GM12878 (cell line): ENCODE results near the gene RPS6KA4. TPM values are rescaled to one million over a fixed set of nuclear protein-coding genes. Genes with fewer than 3 reads are reported as not detected.

Experiments
- ATAC-seq: fragments of 200-7000 bp; cut with Tn5 transposase; 3 replicates; pipeline ENCODE4 v1.9.1; 2020; ENCODE audit warnings: mild to moderate bottlenecking, moderate library complexity
- BruUV-seq: library from RNA; stranded (reverse); fragments of 400-500 nt; replicated peaks from 2 replicates; lab custom pipeline; 2021; lab: Mats Ljungman, UMichigan
- CTCF ChIA-PET: fragments of 300-600 bp; sonication (Branson Sonifier 250); formaldehyde crosslinking; extraction: SDS; loops from one replicate; lab custom pipeline; 2021; ENCODE audit warnings: inconsistent platforms; lab: Yijun Ruan, JAX
- POLR2A ChIA-PET: fragments of 350-600 bp; formaldehyde crosslinking; extraction: SDS; loops from one replicate; lab custom pipeline; 2021; ENCODE audit warnings: inconsistent platforms; lab: Charles Lee
- RAD21 ChIA-PET: fragments of 300-600 bp; sonication (Branson Sonifier 250); formaldehyde crosslinking; loops from one replicate; lab custom pipeline; 2023; ENCODE audit warnings: antibody characterized with exemption; ENCODE audit not compliant: unreplicated experiment; lab: Charles Lee
- SMC1A ChIA-PET: fragments of 300-600 bp; sonication (Branson Sonifier 250); formaldehyde crosslinking; loops from one replicate; lab custom pipeline; 2023; ENCODE audit not compliant: unreplicated experiment, uncharacterized antibody; lab: Charles Lee
- DNase-seq: peaks from one replicate; pipeline ENCODE4 v3.0.0-alpha.2; 2011; ENCODE audit warnings: low read depth, low spot score
- FAIRE-seq: peaks from 3 replicates; lab custom pipeline; 2011; peaks lifted over from hg19 to GRCh38; lab: Jason Lieb, UNC
- H2AFZ ChIP-seq: 2 replicates; pipeline ENCODE4 v1.6.0; 2011; ENCODE audit warnings: low read depth, low read length, control low read depth; ENCODE audit not compliant: control insufficient read depth
- H3K27ac ChIP-seq: 2 replicates; pipeline ENCODE4 v1.5.1; 2011; ENCODE audit warnings: control low read depth; ENCODE audit not compliant: control insufficient read depth, insufficient read depth
- H3K27me3 ChIP-seq, 2 experiments: replicated peaks in 1 of 2; 2 replicates each; pipeline versions ENCODE4 v1.6.0 to v1.6.1; 2011; ENCODE audit warnings: low read length in 1 of 2; ENCODE audit not compliant: control insufficient read depth in 2 of 2, insufficient read depth in 2 of 2
- H3K36me3 ChIP-seq, 2 experiments: 2 replicates each; pipeline ENCODE4 v1.5.1; 2011; ENCODE audit warnings: low read length in 1 of 2; ENCODE audit not compliant: control insufficient read depth in 2 of 2, insufficient read depth in 2 of 2
- H3K4me1 ChIP-seq: 2 replicates; pipeline ENCODE4 v1.6.1; 2011; ENCODE audit warnings: mild to moderate bottlenecking, low read length, moderate library complexity, mixed read lengths; ENCODE audit not compliant: control insufficient read depth, insufficient read depth
- H3K4me2 ChIP-seq: 2 replicates; pipeline ENCODE4 v1.6.0; 2011; ENCODE audit warnings: control low read depth; ENCODE audit not compliant: control insufficient read depth, insufficient read depth
- H3K4me3 ChIP-seq: fragments of 200-600 bp; sonication (generic); 2 replicates; pipeline ENCODE4 v1.5.1; 2016
- H3K79me2 ChIP-seq: 2 replicates; pipeline ENCODE4 v1.6.0; 2011; ENCODE audit warnings: low read length; ENCODE audit not compliant: control insufficient read depth, insufficient read depth
- H3K9ac ChIP-seq: 2 replicates; pipeline ENCODE4 v1.8.0; 2011; ENCODE audit warnings: low read length, control low read depth, mixed read lengths; ENCODE audit not compliant: control insufficient read depth, insufficient read depth
- H3K9me3 ChIP-seq: replicated peaks from 3 replicates; pipeline ENCODE4 v1.5.1; 2011; ENCODE audit warnings: mild to moderate bottlenecking, low read length; ENCODE audit not compliant: control insufficient read depth, insufficient read depth
- H4K20me1 ChIP-seq: 2 replicates; pipeline ENCODE4 v1.6.0; 2011; ENCODE audit not compliant: control insufficient read depth, insufficient read depth
- JUNB ChIP-seq: IDR thresholded peaks from 2 replicates; pipeline ENCODE4 v1.6.1; 2016; ENCODE audit warnings: antibody characterized with exemption, mild to moderate bottlenecking
- NR2F1 ChIP-seq: fragments of 450-650 bp; conservative IDR thresholded peaks from 2 replicates; pipeline ENCODE4 v1.6.1; 2017; ENCODE audit warnings: mild to moderate bottlenecking
- PML ChIP-seq: IDR thresholded peaks from 2 replicates; pipeline ENCODE4 v1.6.1; 2012; ENCODE audit warnings: low read length, inconsistent platforms
- PRDM15 ChIP-seq: fragments of 450-650 bp; formaldehyde crosslinking; IDR thresholded peaks from 2 replicates; pipeline ENCODE4 v1.4.0; 2020; ENCODE audit warnings: mild to moderate bottlenecking, moderate library complexity
- SUZ12 ChIP-seq: fragments of 200-600 bp; sonication (generic); IDR thresholded peaks from one replicate; pipeline ENCODE4 v1.6.1; 2018; ENCODE audit warnings: antibody characterized with exemption, mild to moderate bottlenecking; ENCODE audit not compliant: unreplicated experiment
- WGBS: methylation state at CpG from one replicate; pipeline ENCODE4 v1.1.6; 2016; ENCODE audit warnings: low lambda C conversion rate; ENCODE audit not compliant: insufficient replicate concordance, insufficient coverage; ENCODE audit errors: missing lambda C conversion rate; 5-methylcytosine and 5-hydroxymethylcytosine counted together
- in situ Hi-C: fragments of 300-500 bp; cut with MboI; formaldehyde crosslinking; loops from 9 replicates; pipeline ENCODE4 v1.14.3; 2018; ENCODE audit warnings: mixed read lengths
- intact Hi-C: fragments of 100-400 bp; cut with micrococcal nuclease; formaldehyde crosslinking; loops from one replicate; pipeline ENCODE4 v1.14.2; 2022; ENCODE audit not compliant: unreplicated experiment
- polyA plus RNA-seq, 11 experiments: library from polyadenylated mRNA; depleted of rRNA in 4 of 11; unstranded in 6 of 11; stranded (reverse) in 5 of 11; fragments of >200 nt; fragmentation: Nextera tagmentation in 4 of 11; fragmentation: Illumina TruSeq in 1 of 11; extraction: Ambion mirVana in 4 of 11; extraction: Trizol in 1 of 11; gene quantifications; 1 replicate in 1 of 11; 2 replicates in 10 of 11; pipeline versions ENCODE4 v1.2.1 to v1.2.3, GENCODE V29; 2011 to 2016; ENCODE audit warnings: inconsistent platforms in 2 of 11, missing spikeins in 2 of 11, low read depth in 1 of 11
- total RNA-seq, 4 experiments: library from RNA; depleted of rRNA in 3 of 4; stranded (reverse); fragments of >200 nt in 3 of 4; fragmentation: Illumina TruSeq in 1 of 4; extraction: Trizol in 1 of 4; gene quantifications; 2 replicates each; pipeline versions ENCODE4 v1.2.1 to v1.2.3, GENCODE V29; 2013 to 2021

The RPS6KA4 gene
- total and polyA plus RNA-seq, 10 of the 15 experiments (the other 5 are each of a cell fraction or from before 2014, with no cell fraction given) = 0.34 to 32.6 (median 11.3) TPM

GRCh38 chr11:64351136-64351631 is 7.8 kb upstream of the RPS6KA4 start:
- ChIA-PET SMC1A (no interaction called here), POLR2A (interaction anchor here (2.0 kb wide), 1 partner anchor 11 kb away, joined by 6 read pairs; the partner anchor contains the start of gene CCDC88B), CTCF (interaction anchor here (1.4 to 7.3 kb wide), 2 partner anchors 33 to 145 kb away, joined by 4 to 143 read pairs; partner anchors contain the start of genes FERMT3, PRDX5 and TRMT112), RAD21 (no interaction called here)
- intact Hi-C loops (no loop called here), in situ Hi-C loops (no loop called here)
- Histone ChIP-seq H2AFZ (no peak overlapping the region), H3K27me3 (no peaks in the 10 kb centered on the region), H3K79me2 (no peaks in the 10 kb centered on the region), H3K9me3 (no peaks in the 10 kb centered on the region), H3K4me2 (no peak overlapping the region), H3K36me3 (peaks cover 0 to 6% of the 10 kb centered on the region in 2 experiments; a peak in 2 of 4 replicates), H3K27ac (no peak overlapping the region), H3K9ac (no peak overlapping the region), H3K4me1 (no peaks in the 10 kb centered on the region), H4K20me1 (no peaks in the 10 kb centered on the region), H3K4me3 (no peak overlapping the region)
- FAIRE-seq = no peak
- no TSS peak for BruUV-seq
- TF ChIP-seq SUZ12 (no peak), NR2F1 (no peak), PRDM15 (CRISPR knock-in tag) (no peak), PML (no peak), JUNB (no peak)
- no peak for DNase-seq
- ATAC-seq = no peak
- WGBS = 80% methylated on average over 18 of the region's 18 CpGs
